ENCODE results near the gene OR51M1.

OR51M1 gene

GRCh38 chr11:5421811-5422210 lies 38.2 kb downstream of the OR51M1 start, which contains the start of gene OR51Q1:
OR51Q1 (plus strand) TSS chr11:5422111; CDS start chr11:5422201, 90 bp downstream.
- no peak for TF ChIP-seq JUND (IDR thresholded peaks at IDR 0.05; ENCODE audit: low read depth)
- DNase-seq (ENCODE audit: low read depth in 1 of 2, low spot score in 1 of 2), result no peak
- in situ Hi-C loops (cut with HindIII; ENCODE audit: low pct_unique_long_range_greater_than_20kb, low sequenced_read_pairs), result no loop called here

GRCh38 chr11:5423131-5423530 lies 39.5 kb downstream of the OR51M1 start:
- in situ Hi-C loops (cut with HindIII; ENCODE audit: low pct_unique_long_range_greater_than_20kb, low sequenced_read_pairs), result no loop called here
- DNase-seq (ENCODE audit: low read depth in 1 of 2, low spot score in 1 of 2), result no peak
- no peak for TF ChIP-seq JUND (IDR thresholded peaks at IDR 0.05; ENCODE audit: low read depth)

GRCh38 chr11:5441414-5441813 lies 57.8 kb downstream of the OR51M1 start, which contains the start of gene OR51I1:
OR51I1 (minus strand) TSS chr11:5441514; CDS start chr11:5441514, 0 bp downstream.
- no peak for TF ChIP-seq JUND (IDR thresholded peaks at IDR 0.05; ENCODE audit: low read depth)
- DNase-seq (ENCODE audit: low read depth in 1 of 2, low spot score in 1 of 2), result no peak
- in situ Hi-C loops (cut with HindIII; ENCODE audit: low pct_unique_long_range_greater_than_20kb, low sequenced_read_pairs), result no loop called here
